Measurements from ENCODE around the gene FZR1.
A peak's percentile ranks its signal among the peaks of the same experiment; 100 is the strongest.
"Not testable (repeated sequence)": the region's sequence is repeated elsewhere in the genome, so short reads cannot be mapped to it uniquely, and the experiment has no call there.

Gene FZR1

GRCh38 chr19:3578390-3578789, 72.3 kb downstream of the FZR1 start:
- Mint-ChIP-seq H3K4me1 (peaks cover 15% of the 10 kb centered on the region), H3K27ac (no peak overlapping the region), H3K9me3 (no peaks in the 10 kb centered on the region), H3K4me3 (peak overlapping the region in 1 of 3 experiments; percentile 33), H3K36me3 (ENCODE audit: low read depth) (peaks cover 13% of the 10 kb centered on the region), H3K27me3 (ENCODE audit: low read depth) (peaks cover 43% of the 10 kb centered on the region)
- no peak for TF ChIP-seq CTCF (IDR thresholded peaks at IDR 0.05; ENCODE audit: unreplicated experiment in 3 of 3)

- Mint-ChIP-seq H3K27me3 (ENCODE audit: low read depth) (peaks cover 48% of the 10 kb centered on the region), H3K27ac (peak overlapping the region in 1 of 3 experiments; percentile 50)
These were observed 74.2 kb downstream of the FZR1 start for GRCh38 chr19:3580156-3580934.

GRCh38 chr19:3581792-3582191, 75.7 kb downstream of the FZR1 start:
- peaks cover 57% of the 10 kb centered on the region for H3K27me3 Mint-ChIP-seq (ENCODE audit: low read depth)
- H3K9me3 Mint-ChIP-seq: not testable (repeated sequence)

More at GRCh38 chr19:3580156-3580934, 74.2 kb downstream of the FZR1 start:
- H3K36me3 Mint-ChIP-seq (ENCODE audit: low read depth): peaks cover 3% of the 10 kb centered on the region
- H3K4me1 Mint-ChIP-seq: peaks cover 10% of the 10 kb centered on the region
- no peaks in the 10 kb centered on the region for H3K9me3 Mint-ChIP-seq
- TF ChIP-seq CTCF (IDR thresholded peaks at IDR 0.05; ENCODE audit: unreplicated experiment in 3 of 3): no peak
- H3K4me3 Mint-ChIP-seq: peak overlapping the region in 2 of 3 experiments; percentile 4 to 45

GRCh38 chr19:3584036-3584802, 78.1 kb downstream of the FZR1 start:
- H3K4me1 Mint-ChIP-seq, H3K4me3 Mint-ChIP-seq: not testable (repeated sequence)
- H3K27me3 Mint-ChIP-seq (ENCODE audit: low read depth): peaks cover 77% of the 10 kb centered on the region

More at GRCh38 chr19:3581792-3582191, 75.7 kb downstream of the FZR1 start:
- not testable (repeated sequence) for H3K4me1 Mint-ChIP-seq; H3K36me3 Mint-ChIP-seq (ENCODE audit: low read depth); H3K4me3 Mint-ChIP-seq; H3K27ac Mint-ChIP-seq

GRCh38 chr19:3585301-3586126, 79.4 kb downstream of the FZR1 start, which contains the start of gene GIPC3:
Gene GIPC3 (plus strand): TSS chr19:3585478. CDS start chr19:3585598, 120 bp downstream.
- Mint-ChIP-seq H3K36me3 (ENCODE audit: low read depth) (no peaks in the 10 kb centered on the region), H3K27me3 (ENCODE audit: low read depth) (peaks cover 66% of the 10 kb centered on the region), H3K4me1 (peaks cover 2% of the 10 kb centered on the region), H3K27ac (no peak within 1 kb of the TSS), H3K9me3 (peaks cover 4% of the 10 kb centered on the region), H3K4me3 (no peak within 1 kb of the TSS)
- no peak for TF ChIP-seq CTCF (IDR thresholded peaks at IDR 0.05; ENCODE audit: unreplicated experiment in 3 of 3)

More at GRCh38 chr19:3584036-3584802, 78.1 kb downstream of the FZR1 start:
- not testable (repeated sequence) for H3K36me3 Mint-ChIP-seq (ENCODE audit: low read depth); H3K9me3 Mint-ChIP-seq; H3K27ac Mint-ChIP-seq

GRCh38 chr19:3586127-3586626, 80.1 kb downstream of the FZR1 start:
- H3K27ac Mint-ChIP-seq: no peak overlapping the region
- no peaks in the 10 kb centered on the region for H3K36me3 Mint-ChIP-seq (ENCODE audit: low read depth)
- peak; percentile 31 to 50 (median 34) for TF ChIP-seq CTCF (IDR thresholded peaks at IDR 0.05; ENCODE audit: unreplicated experiment in 3 of 3)

More at GRCh38 chr19:3586127-3586626, 80.1 kb downstream of the FZR1 start:
- Mint-ChIP-seq H3K27me3 (ENCODE audit: low read depth) (peaks cover 63% of the 10 kb centered on the region), H3K4me1 (no peaks in the 10 kb centered on the region), H3K4me3 (no peak overlapping the region), H3K9me3 (peaks cover 4% of the 10 kb centered on the region)
